ENCODE results near the gene MVB12B.

Gene MVB12B

GRCh38 chr9:126301196-126301595 is 25.4 kb upstream of the MVB12B start:
- Histone ChIP-seq H3K36me3 (ENCODE audit: low read length) (no peaks in the 10 kb centered on the region), H3K4me2 (ENCODE audit: low read depth, low read length, poor library complexity, severe bottlenecking) (no peak overlapping the region), H3K27me3 (ENCODE audit: low read length) (no peaks in the 10 kb centered on the region), H2AFZ (ENCODE audit: low read depth, low read length, severe bottlenecking) (no peak overlapping the region), H3F3A (ENCODE audit: insufficient read depth) (no peaks in the 10 kb centered on the region), H3K79me2 (ENCODE audit: insufficient read depth, low read length) (no peaks in the 10 kb centered on the region), H3K9me2 (replicated peaks; ENCODE audit: insufficient read depth, low read length) (no peaks in the 10 kb centered on the region), H4K20me1 (ENCODE audit: low read depth, low read length) (no peaks in the 10 kb centered on the region), H3K9ac (ENCODE audit: low read length) (no peak overlapping the region), H3K4me3 (ENCODE audit: insufficient read depth, low read length, poor library complexity, severe bottlenecking) (no peak overlapping the region), H3K9me3 (ENCODE audit: insufficient read depth, low read length) (no peaks in the 10 kb centered on the region), H3K27ac (ENCODE audit: low read depth, low read length) (no peak overlapping the region)
- TF ChIP-seq, protein P1, sequence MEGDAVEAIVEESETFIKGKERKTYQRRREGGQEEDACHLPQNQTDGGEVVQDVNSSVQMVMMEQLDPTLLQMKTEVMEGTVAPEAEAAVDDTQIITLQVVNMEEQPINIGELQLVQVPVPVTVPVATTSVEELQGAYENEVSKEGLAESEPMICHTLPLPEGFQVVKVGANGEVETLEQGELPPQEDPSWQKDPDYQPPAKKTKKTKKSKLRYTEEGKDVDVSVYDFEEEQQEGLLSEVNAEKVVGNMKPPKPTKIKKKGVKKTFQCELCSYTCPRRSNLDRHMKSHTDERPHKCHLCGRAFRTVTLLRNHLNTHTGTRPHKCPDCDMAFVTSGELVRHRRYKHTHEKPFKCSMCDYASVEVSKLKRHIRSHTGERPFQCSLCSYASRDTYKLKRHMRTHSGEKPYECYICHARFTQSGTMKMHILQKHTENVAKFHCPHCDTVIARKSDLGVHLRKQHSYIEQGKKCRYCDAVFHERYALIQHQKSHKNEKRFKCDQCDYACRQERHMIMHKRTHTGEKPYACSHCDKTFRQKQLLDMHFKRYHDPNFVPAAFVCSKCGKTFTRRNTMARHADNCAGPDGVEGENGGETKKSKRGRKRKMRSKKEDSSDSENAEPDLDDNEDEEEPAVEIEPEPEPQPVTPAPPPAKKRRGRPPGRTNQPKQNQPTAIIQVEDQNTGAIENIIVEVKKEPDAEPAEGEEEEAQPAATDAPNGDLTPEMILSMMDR (IDR thresholded peaks at IDR 0.05; ENCODE audit: insufficient read depth, low read length, poor library complexity, severe bottlenecking) = no peak
- TF ChIP-seq EZH2phosphoT487 (conservative IDR thresholded peaks at IDR 0.05; ENCODE audit: low read length) = no peak

- no peak overlapping the region for H3K4me3 ChIP-seq (ENCODE audit: insufficient read depth, low read length, poor library complexity, severe bottlenecking)
- no peaks in the 10 kb centered on the region for H3K27me3 ChIP-seq (ENCODE audit: low read length)
- H3K27ac ChIP-seq (ENCODE audit: low read depth, low read length) = no peak overlapping the region
- H2AFZ ChIP-seq (ENCODE audit: low read depth, low read length, severe bottlenecking) = no peak overlapping the region
- no peaks in the 10 kb centered on the region for H3F3A ChIP-seq (ENCODE audit: insufficient read depth)
- H3K36me3 ChIP-seq (ENCODE audit: low read length) = no peaks in the 10 kb centered on the region
- H3K4me2 ChIP-seq (ENCODE audit: low read depth, low read length, poor library complexity, severe bottlenecking) = no peak overlapping the region
- H3K9ac ChIP-seq (ENCODE audit: low read length) = no peak overlapping the region
- no peaks in the 10 kb centered on the region for H3K79me2 ChIP-seq (ENCODE audit: insufficient read depth, low read length)
- TF ChIP-seq, protein P1 (IDR thresholded peaks at IDR 0.05; ENCODE audit: insufficient read depth, low read length, poor library complexity, severe bottlenecking) = peak; percentile 53
- TF ChIP-seq EZH2phosphoT487 (conservative IDR thresholded peaks at IDR 0.05; ENCODE audit: low read length) = no peak
- no peaks in the 10 kb centered on the region for H3K9me3 ChIP-seq (ENCODE audit: insufficient read depth, low read length)
- no peaks in the 10 kb centered on the region for H3K9me2 ChIP-seq (replicated peaks; ENCODE audit: insufficient read depth, low read length)
- H4K20me1 ChIP-seq (ENCODE audit: low read depth, low read length) = no peaks in the 10 kb centered on the region
Observed at GRCh38 chr9:126301985-126302603, 24.5 kb upstream of the MVB12B start.

- H3K4me3 ChIP-seq (ENCODE audit: insufficient read depth, low read length, poor library complexity, severe bottlenecking) = no peak overlapping the region
- no peak overlapping the region for H3K4me2 ChIP-seq (ENCODE audit: low read depth, low read length, poor library complexity, severe bottlenecking)
- no peaks in the 10 kb centered on the region for H3K27me3 ChIP-seq (ENCODE audit: low read length)
- H3K36me3 ChIP-seq (ENCODE audit: low read length) = no peaks in the 10 kb centered on the region
- H3K9me2 ChIP-seq (replicated peaks; ENCODE audit: insufficient read depth, low read length) = no peaks in the 10 kb centered on the region
- no peak overlapping the region for H3K9ac ChIP-seq (ENCODE audit: low read length)
- H3K79me2 ChIP-seq (ENCODE audit: insufficient read depth, low read length) = no peaks in the 10 kb centered on the region
- H3K27ac ChIP-seq (ENCODE audit: low read depth, low read length) = no peak overlapping the region
- H2AFZ ChIP-seq (ENCODE audit: low read depth, low read length, severe bottlenecking) = no peak overlapping the region
- no peak for TF ChIP-seq EZH2phosphoT487 (conservative IDR thresholded peaks at IDR 0.05; ENCODE audit: low read length)
- TF ChIP-seq, protein P1 (IDR thresholded peaks at IDR 0.05; ENCODE audit: insufficient read depth, low read length, poor library complexity, severe bottlenecking) = no peak
- no peaks in the 10 kb centered on the region for H4K20me1 ChIP-seq (ENCODE audit: low read depth, low read length)
- no peaks in the 10 kb centered on the region for H3F3A ChIP-seq (ENCODE audit: insufficient read depth)
- no peaks in the 10 kb centered on the region for H3K9me3 ChIP-seq (ENCODE audit: insufficient read depth, low read length)
Observed at GRCh38 chr9:126302730-126303129, 23.9 kb upstream of the MVB12B start.

All from SU-DHL-6 (cell line).